Neural progenitor cell (in vitro differentiated cells): ENCODE measurements around the gene WDR36. TPM values are rescaled to one million over a fixed set of nuclear protein-coding genes. Genes with fewer than 3 reads are reported as not detected.

Experiments used
- DNase-seq: peaks from one replicate; pipeline ENCODE4 v3.0.0-alpha.2; 2016; ENCODE audit warnings: low spot score
- H2AFZ ChIP-seq: fragments of 200-600 bp; sonication (generic); replicated peaks from 2 replicates; pipeline ENCODE4 v1.6.1; 2016; ENCODE audit warnings: antibody characterized with exemption
- H3F3A ChIP-seq: fragments of 200-600 bp; sonication (generic); 2 replicates; pipeline ENCODE4 v1.6.1; 2016; ENCODE audit warnings: antibody characterized with exemption, low read depth
- H3K27ac ChIP-seq: fragments of 200-600 bp; sonication (generic); 2 replicates; pipeline ENCODE4 v1.5.1; 2016; ENCODE audit warnings: mild to moderate bottlenecking
- H3K27me3 ChIP-seq: fragments of 200-600 bp; sonication (generic); 2 replicates; pipeline ENCODE4 v1.6.1; 2016; ENCODE audit warnings: mild to moderate bottlenecking, moderate library complexity
- H3K36me3 ChIP-seq: fragments of 200-600 bp; sonication (generic); 2 replicates; pipeline ENCODE4 v1.5.1; 2016
- H3K4me1 ChIP-seq: fragments of 200-600 bp; sonication (generic); 2 replicates; pipeline ENCODE4 v1.6.1; 2016; ENCODE audit warnings: mixed run types
- H3K4me2 ChIP-seq: fragments of 200-600 bp; sonication (generic); 2 replicates; pipeline ENCODE4 v1.6.1; 2016
- H3K4me3 ChIP-seq: fragments of 200-600 bp; sonication (generic); 2 replicates; pipeline ENCODE4 v1.5.1; 2016
- H3K79me2 ChIP-seq: fragments of 200-600 bp; sonication (generic); 2 replicates; pipeline ENCODE4 v1.6.1; 2016; ENCODE audit warnings: low read depth
- H3K9ac ChIP-seq: fragments of 200-600 bp; sonication (generic); 2 replicates; pipeline ENCODE4 v1.6.1; 2016
- H3K9me3 ChIP-seq: fragments of 200-600 bp; sonication (generic); 2 replicates; pipeline ENCODE4 v1.5.1; 2016; ENCODE audit warnings: low read depth
- H4K20me1 ChIP-seq: fragments of 200-600 bp; sonication (generic); 2 replicates; pipeline ENCODE4 v1.6.1; 2016; ENCODE audit warnings: low read depth
- H3K27ac Mint-ChIP-seq: 3 replicates; pipeline ENCODE4 v1.8.0; 2021; ENCODE audit warnings: mixed read lengths
- H3K27me3 Mint-ChIP-seq: 2 replicates; pipeline ENCODE4 v1.8.0; 2022; ENCODE audit warnings: low read depth, mild to moderate bottlenecking, inconsistent platforms, moderate library complexity, mixed read lengths; ENCODE audit not compliant: insufficient read depth
- H3K36me3 Mint-ChIP-seq: 3 replicates; pipeline ENCODE4 v1.8.0; 2021; ENCODE audit warnings: mixed read lengths
- H3K4me1 Mint-ChIP-seq: 3 replicates; pipeline ENCODE4 v1.8.0; 2021; ENCODE audit warnings: mixed read lengths
- H3K4me3 Mint-ChIP-seq: 3 replicates; pipeline ENCODE4 v1.8.0; 2021; ENCODE audit warnings: mild to moderate bottlenecking, moderate library complexity, mixed read lengths
- H3K9me3 Mint-ChIP-seq: 3 replicates; pipeline ENCODE4 v1.8.0; 2020; ENCODE audit warnings: mixed read lengths
- EZH2 ChIP-seq: fragments of 200-600 bp; sonication (generic); IDR thresholded peaks from 2 replicates; pipeline ENCODE4 v1.6.1; 2017; ENCODE audit warnings: antibody characterized with exemption, mild to moderate bottlenecking, moderate library complexity
- EZH2phosphoT487 ChIP-seq: fragments of 200-600 bp; sonication (generic); IDR thresholded peaks from 2 replicates; pipeline ENCODE4 v1.6.1; 2017; ENCODE audit warnings: antibody characterized with exemption
- total RNA-seq: library from RNA; depleted of rRNA; stranded (reverse); fragments of >200 nt; gene quantifications from 2 replicates; pipeline ENCODE4 v1.2.3, GENCODE V29; 2015; ENCODE audit warnings: low replicate concordance
- TF ChIP-seq, protein P1 (sequence below): fragments of 200-600 bp; sonication (generic); IDR thresholded peaks from 2 replicates; pipeline ENCODE4 v1.5.1; 2017; ENCODE audit warnings: antibody characterized with exemption, mild to moderate bottlenecking

The WDR36 gene
- total RNA-seq, 1 donor from 2014 or later = 60.1 TPM

DNA sequence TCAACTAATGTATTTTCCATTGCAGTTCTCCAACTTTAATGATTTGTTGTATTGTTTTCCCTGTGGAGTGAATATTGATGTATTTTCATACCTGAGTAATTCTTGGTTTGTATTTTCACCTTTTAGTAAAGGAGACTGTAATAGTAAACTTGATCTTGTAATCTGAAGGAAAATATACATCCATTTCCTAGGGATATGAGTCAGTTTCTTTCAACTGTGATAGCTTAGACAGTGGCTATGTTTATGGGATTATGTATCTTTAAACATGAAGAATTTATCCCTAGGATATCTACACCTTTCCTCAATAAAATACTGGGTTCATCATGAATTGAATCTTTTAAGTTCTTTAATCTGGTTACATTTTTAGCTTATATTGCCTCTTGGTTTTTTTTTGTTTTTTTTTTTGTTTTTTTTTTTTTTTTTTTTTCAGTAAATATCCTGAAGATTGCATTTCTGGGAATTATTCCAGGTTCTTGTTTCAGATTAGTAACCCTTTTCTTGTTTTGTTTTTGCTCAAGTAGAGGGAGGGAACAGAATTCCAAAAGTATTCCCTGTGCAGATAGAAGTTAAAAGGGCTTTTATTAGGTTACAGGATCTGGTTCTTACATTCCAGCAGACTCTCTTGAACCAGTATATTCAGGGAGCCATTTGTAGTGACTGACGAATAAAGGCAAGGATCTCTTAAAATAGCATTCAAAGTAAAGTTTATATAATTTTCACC, 7.1 kb downstream of the WDR36 start:
- Histone ChIP-seq H4K20me1 (no peaks in the 10 kb centered on the region), H3K9ac (no peak overlapping the region), H3K79me2 (peaks cover 20% of the 10 kb centered on the region), H2AFZ (no peak overlapping the region), H3K4me1 (no peaks in the 10 kb centered on the region), H3F3A (no peaks in the 10 kb centered on the region), H3K27me3 (no peaks in the 10 kb centered on the region), H3K36me3 (peaks cover 9% of the 10 kb centered on the region), H3K4me3 (no peak overlapping the region), H3K27ac (no peak overlapping the region), H3K9me3 (no peaks in the 10 kb centered on the region), H3K4me2 (no peak overlapping the region)
- DNase-seq = no peak
- Mint-ChIP-seq H3K4me3 (no peak overlapping the region), H3K27me3 (no peaks in the 10 kb centered on the region), H3K4me1 (no peaks in the 10 kb centered on the region), H3K36me3 (peaks cover 10% of the 10 kb centered on the region), H3K27ac (no peak overlapping the region), H3K9me3 (no peaks in the 10 kb centered on the region)
- no peak for TF ChIP-seq EZH2
- no peak for TF ChIP-seq EZH2phosphoT487
- TF ChIP-seq, protein P1, sequence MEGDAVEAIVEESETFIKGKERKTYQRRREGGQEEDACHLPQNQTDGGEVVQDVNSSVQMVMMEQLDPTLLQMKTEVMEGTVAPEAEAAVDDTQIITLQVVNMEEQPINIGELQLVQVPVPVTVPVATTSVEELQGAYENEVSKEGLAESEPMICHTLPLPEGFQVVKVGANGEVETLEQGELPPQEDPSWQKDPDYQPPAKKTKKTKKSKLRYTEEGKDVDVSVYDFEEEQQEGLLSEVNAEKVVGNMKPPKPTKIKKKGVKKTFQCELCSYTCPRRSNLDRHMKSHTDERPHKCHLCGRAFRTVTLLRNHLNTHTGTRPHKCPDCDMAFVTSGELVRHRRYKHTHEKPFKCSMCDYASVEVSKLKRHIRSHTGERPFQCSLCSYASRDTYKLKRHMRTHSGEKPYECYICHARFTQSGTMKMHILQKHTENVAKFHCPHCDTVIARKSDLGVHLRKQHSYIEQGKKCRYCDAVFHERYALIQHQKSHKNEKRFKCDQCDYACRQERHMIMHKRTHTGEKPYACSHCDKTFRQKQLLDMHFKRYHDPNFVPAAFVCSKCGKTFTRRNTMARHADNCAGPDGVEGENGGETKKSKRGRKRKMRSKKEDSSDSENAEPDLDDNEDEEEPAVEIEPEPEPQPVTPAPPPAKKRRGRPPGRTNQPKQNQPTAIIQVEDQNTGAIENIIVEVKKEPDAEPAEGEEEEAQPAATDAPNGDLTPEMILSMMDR = no peak

DNA sequence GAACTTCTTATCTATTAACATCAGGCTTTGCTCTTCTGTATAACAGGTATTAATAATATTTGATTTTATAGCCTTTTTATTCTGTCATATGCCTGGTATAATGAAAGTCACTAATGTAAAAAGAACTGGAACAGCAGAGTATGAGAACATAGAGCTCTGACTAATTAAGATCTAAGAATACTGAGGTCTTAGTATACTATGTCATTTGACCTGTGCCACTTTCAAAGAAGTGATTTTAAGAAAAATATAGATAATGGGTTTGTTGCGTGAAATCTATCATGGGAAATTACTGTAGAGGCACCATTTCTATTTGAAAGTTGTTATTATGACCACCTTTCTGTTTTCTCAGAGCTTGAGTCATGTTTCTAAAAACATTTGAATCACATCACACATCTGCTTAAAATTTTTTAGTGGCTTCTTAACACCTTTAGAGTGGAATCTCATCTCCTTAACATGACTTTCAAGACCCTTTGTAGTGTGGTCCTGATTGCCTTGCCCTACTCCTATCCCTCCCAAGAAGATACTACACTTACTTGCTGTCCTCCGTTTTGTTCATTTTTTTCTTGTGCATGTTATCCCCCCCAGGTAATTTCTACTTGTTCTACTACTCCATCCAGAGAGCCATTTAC, 14.3 kb downstream of the WDR36 start:
- Histone ChIP-seq H3K4me3 (no peak overlapping the region), H3K9me3 (no peaks in the 10 kb centered on the region), H3F3A (no peaks in the 10 kb centered on the region), H3K36me3 (peaks cover 28% of the 10 kb centered on the region), H3K27me3 (no peaks in the 10 kb centered on the region), H3K4me1 (no peaks in the 10 kb centered on the region), H3K9ac (no peak overlapping the region), H2AFZ (no peak overlapping the region), H3K79me2 (no peaks in the 10 kb centered on the region), H3K27ac (no peak overlapping the region), H4K20me1 (no peaks in the 10 kb centered on the region), H3K4me2 (no peak overlapping the region)
- H3K9me3 Mint-ChIP-seq = no peaks in the 10 kb centered on the region
- H3K4me1 Mint-ChIP-seq = no peaks in the 10 kb centered on the region
- H3K27ac Mint-ChIP-seq = no peak overlapping the region
- H3K27me3 Mint-ChIP-seq = no peaks in the 10 kb centered on the region
- no peak for TF ChIP-seq EZH2
- TF ChIP-seq, protein P1 = no peak
- no peak for TF ChIP-seq EZH2phosphoT487
- no peak for DNase-seq
- H3K36me3 Mint-ChIP-seq = peaks cover 19% of the 10 kb centered on the region
- H3K4me3 Mint-ChIP-seq = no peak overlapping the region

DNA sequence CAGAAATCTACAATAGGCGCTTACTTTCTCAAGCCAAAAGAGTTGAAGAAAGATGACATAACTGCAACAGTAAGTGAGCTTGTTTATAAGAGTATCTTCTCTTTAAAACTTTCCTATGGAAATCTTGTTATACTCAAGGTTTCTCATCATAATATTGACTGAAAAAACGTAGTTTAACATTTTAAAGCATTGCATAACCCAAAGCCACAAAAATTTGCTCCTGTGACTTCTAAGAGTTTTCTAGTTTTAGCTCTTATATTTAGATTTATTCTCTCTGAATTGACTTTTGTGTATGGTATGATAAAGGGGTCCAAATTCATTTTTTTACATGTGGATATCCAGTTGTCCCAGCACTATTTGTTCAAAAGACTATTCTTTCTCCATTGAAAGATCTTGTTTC, 15.2 kb downstream of the WDR36 start:
- H3K9ac ChIP-seq = no peak overlapping the region
- no peak overlapping the region for H3K27ac ChIP-seq
- DNase-seq = no peak
- H3K4me1 ChIP-seq = no peaks in the 10 kb centered on the region
- no peaks in the 10 kb centered on the region for H3K9me3 Mint-ChIP-seq
- H3K36me3 Mint-ChIP-seq = peaks cover 19% of the 10 kb centered on the region
- no peaks in the 10 kb centered on the region for H3K4me1 Mint-ChIP-seq
- no peak overlapping the region for H3K4me2 ChIP-seq
- no peaks in the 10 kb centered on the region for H3K27me3 Mint-ChIP-seq
- no peak for TF ChIP-seq EZH2
- no peak for TF ChIP-seq EZH2phosphoT487
- H3K27ac Mint-ChIP-seq = no peak overlapping the region
- no peaks in the 10 kb centered on the region for H3F3A ChIP-seq
- no peaks in the 10 kb centered on the region for H3K27me3 ChIP-seq
- no peak overlapping the region for H3K4me3 Mint-ChIP-seq
- H3K9me3 ChIP-seq = no peaks in the 10 kb centered on the region
- no peak overlapping the region for H3K4me3 ChIP-seq
- H4K20me1 ChIP-seq = no peaks in the 10 kb centered on the region
- no peaks in the 10 kb centered on the region for H3K79me2 ChIP-seq
- no peak overlapping the region for H2AFZ ChIP-seq
- peaks cover 30% of the 10 kb centered on the region for H3K36me3 ChIP-seq

DNA sequence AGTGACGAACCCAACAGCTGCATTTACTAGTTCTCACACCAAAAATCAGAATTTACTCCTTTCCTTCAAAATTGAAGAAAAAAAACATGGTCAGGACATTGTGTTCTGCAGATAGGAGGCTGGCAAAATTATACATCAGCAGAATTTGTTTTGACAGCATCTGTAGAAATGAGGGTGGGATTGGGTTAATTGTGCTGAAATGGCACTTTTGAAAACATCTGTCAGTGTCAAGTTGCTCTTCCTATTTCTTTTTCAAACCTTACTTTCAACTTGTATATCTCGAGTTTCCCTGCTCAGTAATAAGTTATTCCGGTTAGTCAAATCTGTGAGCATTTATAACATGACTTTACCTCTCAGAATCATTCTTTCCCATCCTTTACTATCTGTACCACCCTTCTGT, 19.8 kb downstream of the WDR36 start:
- no peak overlapping the region for H3K4me2 ChIP-seq
- peaks cover 1% of the 10 kb centered on the region for H3K4me1 Mint-ChIP-seq
- H3K9me3 ChIP-seq = no peaks in the 10 kb centered on the region
- H4K20me1 ChIP-seq = peaks cover 22% of the 10 kb centered on the region
- no peak overlapping the region for H3K27ac Mint-ChIP-seq
- no peaks in the 10 kb centered on the region for H3F3A ChIP-seq
- peaks cover 10% of the 10 kb centered on the region for H3K36me3 Mint-ChIP-seq
- no peaks in the 10 kb centered on the region for H3K27me3 Mint-ChIP-seq
- H3K9ac ChIP-seq = no peak overlapping the region
- no peak overlapping the region for H2AFZ ChIP-seq
- no peaks in the 10 kb centered on the region for H3K79me2 ChIP-seq
- no peak overlapping the region for H3K27ac ChIP-seq
- H3K4me1 ChIP-seq = peaks cover 6% of the 10 kb centered on the region
- TF ChIP-seq, protein P1 = no peak
- no peak for TF ChIP-seq EZH2phosphoT487
- no peak for TF ChIP-seq EZH2
- no peak overlapping the region for H3K4me3 ChIP-seq
- no peaks in the 10 kb centered on the region for H3K9me3 Mint-ChIP-seq
- no peak for DNase-seq
- no peak overlapping the region for H3K4me3 Mint-ChIP-seq
- H3K36me3 ChIP-seq = peaks cover 22% of the 10 kb centered on the region
- no peaks in the 10 kb centered on the region for H3K27me3 ChIP-seq
